HG03064 (cell line): ENCODE results near the gene DCTN2.
"Not testable (repeated sequence)": the region's sequence is repeated elsewhere in the genome, so short reads cannot be mapped to it uniquely, and the experiment has no call there.

Experiments used
- ATAC-seq: cut with Tn5 transposase; IDR thresholded peaks from one replicate; pipeline ENCODE4 v1.9.1; 2021; ENCODE audit warnings: low read depth; ENCODE audit not compliant: unreplicated experiment

Gene DCTN2

DNA sequence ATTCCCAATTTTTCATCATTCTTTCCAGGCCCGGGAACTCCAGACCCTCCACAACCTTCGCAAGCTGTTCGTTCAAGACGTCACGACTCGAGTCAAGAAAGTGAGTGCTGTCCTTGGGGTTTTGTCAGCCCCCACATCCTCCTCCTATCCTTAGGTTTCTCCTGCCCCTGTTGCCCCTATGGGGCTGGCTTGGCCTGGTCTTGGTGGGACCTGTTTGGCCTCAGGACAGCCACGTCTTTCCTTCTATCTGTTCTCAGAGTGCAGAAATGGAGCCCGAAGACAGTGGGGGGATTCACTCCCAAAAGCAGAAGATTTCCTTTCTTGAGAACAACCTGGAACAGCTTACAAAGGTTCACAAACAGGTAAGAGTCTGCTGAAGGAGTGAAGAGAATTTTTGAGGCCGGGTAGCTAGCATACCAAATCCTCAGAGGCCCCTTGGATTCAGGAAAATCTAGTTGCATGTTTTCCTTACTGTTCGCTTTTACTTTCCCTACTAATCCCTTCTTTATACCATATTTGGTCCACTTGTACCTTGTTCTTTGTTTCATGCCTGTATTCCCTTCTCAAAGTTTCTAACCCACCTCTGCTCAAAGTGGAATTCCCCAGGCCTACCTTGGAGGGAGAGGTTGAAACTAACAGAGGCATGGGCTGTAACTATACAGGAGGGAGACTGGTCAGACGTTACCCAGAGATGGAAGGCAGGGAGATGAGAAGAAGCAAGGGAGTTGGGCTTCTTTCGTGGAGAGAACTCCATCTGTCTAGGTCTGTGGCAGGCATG, 31.2 kb upstream of the DCTN2 start:
- no peak for ATAC-seq

DNA sequence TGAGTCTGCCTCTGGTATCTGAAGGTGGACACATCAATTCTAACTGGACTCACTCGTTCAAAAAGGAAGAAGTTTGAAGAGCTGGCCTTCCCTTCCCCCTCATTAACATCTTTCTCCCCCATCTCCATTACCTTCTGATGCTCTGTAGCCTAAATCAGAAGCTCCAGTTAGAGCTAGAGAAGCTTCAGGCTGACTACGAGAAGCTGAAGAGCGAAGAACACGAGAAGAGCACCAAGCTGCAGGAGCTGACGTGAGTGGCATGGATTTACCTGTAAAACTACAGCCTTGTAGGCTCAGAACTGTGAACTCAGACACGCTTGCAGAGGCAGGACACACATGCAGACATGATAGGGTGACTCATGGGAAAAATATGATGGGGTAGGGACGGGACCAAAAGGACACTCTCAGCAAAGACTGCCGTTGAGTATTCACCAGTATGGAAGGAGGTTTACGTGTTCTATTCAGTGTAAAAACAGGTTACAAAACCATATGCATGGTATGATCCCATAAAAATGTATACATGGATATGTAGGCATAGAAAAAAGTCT, 29.7 kb upstream of the DCTN2 start:
- no peak for ATAC-seq

DNA sequence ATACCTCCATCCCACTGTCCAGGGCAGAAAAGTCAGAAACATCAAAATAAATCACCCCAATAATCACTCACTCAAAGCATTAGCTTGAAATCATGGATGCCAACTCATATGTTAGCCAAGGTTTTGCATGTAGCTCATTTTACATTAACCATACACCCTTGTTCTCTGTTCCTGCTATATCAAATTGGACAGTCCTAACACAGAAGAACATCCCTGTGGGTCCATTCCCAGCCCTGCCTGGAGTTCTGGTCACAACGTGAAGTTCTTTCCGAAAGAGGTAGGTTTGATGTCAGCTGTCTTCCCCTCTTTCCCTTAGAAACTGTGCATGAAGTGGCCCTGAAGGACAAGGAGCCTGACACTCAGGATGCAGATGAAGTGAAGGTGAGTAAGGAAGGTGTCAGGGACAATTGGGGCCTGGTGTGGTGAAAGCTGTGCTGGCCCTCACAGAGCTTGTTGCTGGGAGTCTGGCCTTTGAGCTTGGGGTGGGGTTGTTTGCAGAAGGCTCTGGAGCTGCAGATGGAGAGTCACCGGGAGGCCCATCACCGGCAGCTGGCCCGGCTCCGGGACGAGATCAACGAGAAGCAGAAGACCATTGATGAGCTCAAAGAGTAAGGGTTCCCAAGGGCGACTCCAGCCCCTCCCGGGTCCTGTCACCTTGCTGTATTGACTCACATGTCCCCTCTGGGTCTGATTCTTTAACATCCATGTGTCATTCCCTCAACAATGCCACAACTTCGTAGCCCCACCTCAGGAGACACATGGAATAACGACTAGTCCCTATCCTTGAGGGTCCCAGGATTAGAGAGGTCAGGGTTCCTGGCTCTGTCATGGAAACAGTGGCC, 29.0 kb upstream of the DCTN2 start:
- no peak for ATAC-seq

DNA sequence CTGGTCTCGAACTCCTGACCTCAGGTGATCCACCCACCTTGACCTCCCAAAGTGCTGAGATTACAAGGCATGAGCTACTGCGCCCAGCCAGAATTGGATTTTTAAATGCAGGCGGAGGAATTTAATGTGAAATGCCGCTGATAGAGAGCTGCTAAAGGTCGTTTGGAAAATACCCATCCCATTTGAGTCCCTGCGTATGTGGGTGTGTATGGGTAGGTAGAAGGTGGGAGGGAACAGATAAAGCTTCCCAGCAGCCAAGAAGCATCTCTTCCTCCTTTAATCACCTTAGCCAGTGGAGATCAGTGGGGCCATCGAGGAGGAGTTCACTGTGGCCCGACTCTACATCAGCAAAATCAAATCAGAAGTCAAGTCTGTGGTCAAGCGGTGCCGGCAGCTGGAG, 27.8 kb upstream of the DCTN2 start:
- ATAC-seq: no peak

DNA sequence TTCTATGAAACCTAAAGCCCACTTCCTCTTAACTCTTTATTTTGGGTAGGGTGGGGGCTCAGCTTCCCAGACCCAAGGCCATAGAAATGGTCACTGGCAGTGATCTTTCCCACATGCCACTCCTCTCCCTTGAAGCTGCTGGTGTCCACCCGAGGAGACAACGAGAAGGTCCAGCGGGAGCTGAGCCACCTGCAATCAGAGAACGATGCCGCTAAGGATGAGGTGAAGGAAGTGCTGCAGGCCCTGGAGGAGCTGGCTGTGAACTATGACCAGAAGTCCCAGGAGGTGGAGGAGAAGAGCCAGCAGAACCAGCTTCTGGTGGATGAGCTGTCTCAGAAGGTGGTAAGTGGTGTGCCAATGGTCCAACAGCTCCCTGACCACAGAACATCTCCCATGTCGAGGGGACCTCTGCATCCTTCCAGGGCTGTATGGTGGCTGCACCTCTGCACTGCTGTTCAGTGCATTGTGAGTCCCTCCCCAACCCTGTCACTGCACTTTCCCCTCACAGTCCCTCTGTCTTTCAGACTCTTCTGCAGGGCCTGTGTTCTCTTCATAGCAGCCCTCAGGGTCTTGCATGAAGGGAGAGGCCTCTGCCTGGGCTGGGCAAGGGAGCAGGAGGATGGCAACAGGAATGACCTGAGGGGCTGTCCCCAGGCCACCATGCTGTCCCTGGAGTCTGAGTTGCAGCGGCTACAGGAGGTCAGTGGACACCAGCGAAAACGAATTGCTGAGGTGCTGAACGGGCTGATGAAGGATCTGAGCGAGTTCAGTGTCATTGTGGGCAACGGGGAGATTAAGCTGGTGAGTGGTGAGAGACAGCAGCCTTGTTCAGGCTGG, 25.2 kb upstream of the DCTN2 start:
- no peak for ATAC-seq

DNA sequence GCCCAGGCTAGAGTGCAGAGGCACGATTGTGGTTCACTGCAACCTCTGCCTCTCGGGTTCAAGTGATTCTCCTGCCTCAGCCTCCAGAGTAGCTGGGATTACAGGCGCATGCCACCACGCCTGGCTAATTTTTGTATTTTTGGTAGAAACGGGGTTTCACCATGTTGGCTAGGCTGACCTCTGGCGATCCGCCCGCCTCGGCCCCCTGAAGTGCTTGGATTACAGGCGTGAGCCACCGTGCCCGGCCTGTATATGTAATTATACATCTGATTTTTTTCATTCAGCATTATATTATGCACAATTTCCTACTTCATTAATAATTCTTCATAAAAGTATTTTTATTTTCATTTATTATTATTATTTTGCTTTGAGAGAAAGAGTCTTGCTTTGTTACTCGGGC, 23.4 kb upstream of the DCTN2 start:
- ATAC-seq: not testable (repeated sequence)

DNA sequence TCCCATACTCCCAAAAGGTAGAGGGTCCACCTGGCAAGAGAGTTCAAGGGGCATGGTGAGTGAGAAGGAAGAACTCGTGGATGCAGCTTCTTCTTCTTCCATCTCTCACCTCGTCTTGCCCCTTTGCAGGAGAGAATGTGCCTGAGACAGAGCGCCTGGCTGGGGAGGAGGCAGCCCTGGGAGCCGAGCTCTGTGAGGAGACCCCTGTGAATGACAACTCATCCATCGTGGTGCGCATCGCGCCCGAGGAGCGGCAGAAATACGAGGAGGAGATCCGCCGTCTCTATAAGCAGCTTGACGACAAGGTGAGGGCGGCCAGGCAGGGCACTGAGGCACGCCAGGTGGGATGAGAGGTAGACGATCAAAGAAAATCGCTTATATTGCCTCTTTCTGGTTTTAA, 22.9 kb upstream of the DCTN2 start:
- no peak for ATAC-seq

DNA sequence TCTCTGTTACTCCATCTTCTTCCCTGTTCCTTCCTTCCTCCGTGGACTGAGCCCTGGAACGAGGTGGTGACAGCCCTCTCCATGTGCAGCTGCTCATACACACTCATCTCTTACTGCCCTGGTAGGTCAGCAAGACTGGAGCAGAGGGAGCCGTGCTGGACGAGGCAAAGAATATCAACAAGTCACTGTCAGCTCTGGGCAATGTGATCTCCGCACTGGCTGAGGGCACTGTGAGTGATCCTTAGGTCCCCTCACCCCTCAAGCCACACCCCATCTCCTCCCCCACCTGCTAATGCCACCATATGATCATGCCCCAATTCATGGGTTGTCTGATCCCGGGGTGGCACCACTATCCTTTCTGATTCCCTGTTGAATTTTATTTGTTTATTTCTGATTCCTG, 21.8 kb upstream of the DCTN2 start:
- ATAC-seq: no peak

DNA sequence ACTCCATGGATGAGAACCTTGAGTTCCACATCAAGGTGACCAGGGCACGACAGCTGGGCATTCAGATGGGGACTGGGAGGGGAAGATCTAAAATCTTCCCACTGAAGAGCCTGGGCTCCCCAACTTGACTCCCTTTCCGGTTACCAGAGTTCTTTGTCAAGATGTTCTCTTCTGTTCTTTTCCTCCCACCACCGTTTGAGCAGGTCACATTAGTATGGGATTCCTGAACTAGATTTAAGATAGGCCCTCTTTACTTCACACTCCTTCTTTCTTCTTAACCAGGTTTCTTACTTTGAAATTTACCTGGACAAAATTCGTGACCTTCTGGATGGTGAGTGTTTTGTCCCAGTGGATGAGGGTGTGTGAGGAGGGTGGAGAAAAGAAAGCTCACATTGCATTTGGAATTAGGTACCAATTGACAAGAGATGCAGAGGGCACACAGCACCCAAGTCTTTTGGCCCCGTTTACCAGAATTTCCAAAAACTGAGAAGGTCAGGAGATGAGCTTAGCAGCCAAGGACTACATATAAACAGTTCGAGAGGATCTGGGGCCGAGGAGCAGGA, 17.3 kb upstream of the DCTN2 start:
- ATAC-seq: no peak

DNA sequence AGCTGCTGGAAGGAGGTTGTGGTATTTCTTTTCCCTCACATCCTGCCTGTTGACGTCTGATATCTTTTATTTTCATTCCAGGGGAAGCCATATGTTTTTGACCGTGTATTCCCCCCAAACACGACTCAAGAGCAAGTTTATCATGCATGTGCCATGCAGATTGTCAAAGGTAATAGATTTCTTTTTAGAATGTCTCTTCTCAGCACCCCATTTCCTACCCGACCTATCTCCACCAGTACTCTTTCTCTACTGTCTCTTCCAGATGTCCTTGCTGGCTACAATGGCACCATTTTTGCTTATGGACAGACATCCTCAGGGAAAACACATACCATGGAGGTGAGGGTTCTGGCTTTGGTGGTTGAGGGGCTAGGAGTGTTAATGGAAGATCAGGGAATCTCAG, 16.4 kb upstream of the DCTN2 start:
- no peak for ATAC-seq

DNA sequence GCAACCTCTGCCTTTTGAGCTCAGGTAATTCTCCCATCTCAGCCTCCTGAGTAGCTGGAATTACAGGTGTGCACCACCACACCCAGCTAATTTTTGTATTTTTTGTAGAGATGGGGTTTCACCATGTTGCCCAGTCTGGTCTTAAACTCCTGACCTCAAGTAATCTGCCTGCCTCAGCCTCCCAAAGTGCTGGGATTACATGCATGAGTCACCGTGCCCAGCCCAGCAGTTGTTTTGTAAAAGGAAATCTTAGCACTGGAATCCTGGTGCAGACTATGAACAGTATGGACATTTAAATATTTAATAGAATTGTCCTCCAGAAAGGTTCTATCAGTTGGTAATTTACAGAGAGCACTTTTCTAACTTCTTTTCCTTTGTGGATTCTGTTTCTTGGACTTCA, 14.1 kb upstream of the DCTN2 start:
- ATAC-seq: not testable (repeated sequence)

DNA sequence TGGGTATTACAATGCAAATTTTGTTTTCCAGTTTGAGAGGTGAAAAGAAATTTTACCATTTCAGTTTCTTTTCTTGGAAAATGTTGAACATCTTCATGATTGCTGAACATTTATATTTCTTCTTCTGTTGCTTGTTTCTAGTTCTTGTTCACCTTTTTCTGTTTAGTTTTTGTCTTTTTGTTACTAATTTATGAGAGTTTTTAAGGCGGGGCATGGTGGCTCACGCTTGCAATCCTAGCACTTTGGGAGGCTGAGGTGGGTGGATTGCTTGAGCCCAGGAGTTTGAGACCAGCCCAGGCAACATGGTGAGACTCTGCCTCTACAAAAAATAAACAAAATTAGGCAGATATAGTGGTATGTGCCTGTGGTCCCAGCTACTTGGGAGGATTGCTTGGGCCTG, 13.5 kb upstream of the DCTN2 start:
- no peak for ATAC-seq

DNA sequence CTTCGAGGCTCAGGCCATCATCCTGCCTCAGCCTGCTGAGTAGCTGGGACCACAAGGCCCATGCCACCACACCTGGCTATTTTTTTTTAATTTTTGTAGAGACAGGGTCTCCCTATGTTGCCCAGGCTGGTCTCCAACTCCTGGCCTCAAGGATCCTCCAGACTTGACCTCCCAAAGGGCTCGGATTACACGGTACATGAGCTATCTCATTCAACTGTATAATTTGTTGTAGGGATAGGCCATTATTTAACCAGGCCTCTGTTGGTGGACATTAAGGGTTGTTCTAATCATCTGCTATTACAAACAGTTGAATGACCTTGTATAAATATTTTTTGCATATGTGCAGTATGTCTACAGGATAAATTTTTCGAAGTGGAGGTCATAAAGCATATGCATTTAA, 11.9 kb upstream of the DCTN2 start:
- ATAC-seq: no peak

DNA sequence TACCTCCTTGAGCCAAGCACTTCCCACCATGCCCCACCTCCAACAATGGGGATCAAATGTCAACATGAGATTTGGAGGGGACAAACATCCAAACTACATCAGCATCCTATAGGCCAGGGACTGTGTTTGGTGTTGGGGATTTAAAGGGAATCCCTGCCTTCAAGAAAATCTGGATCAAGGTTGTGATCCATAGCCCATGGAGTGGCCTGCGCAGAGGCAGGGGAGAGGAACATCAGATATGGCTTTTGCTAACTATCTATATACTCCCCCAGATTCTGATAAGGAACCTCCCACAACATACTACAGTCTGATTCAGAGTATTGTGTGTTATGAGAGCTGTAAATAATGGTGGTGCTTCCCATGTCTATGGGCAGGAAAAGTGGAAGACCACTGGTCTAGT, 7.9 kb upstream of the DCTN2 start:
- no peak for ATAC-seq

DNA sequence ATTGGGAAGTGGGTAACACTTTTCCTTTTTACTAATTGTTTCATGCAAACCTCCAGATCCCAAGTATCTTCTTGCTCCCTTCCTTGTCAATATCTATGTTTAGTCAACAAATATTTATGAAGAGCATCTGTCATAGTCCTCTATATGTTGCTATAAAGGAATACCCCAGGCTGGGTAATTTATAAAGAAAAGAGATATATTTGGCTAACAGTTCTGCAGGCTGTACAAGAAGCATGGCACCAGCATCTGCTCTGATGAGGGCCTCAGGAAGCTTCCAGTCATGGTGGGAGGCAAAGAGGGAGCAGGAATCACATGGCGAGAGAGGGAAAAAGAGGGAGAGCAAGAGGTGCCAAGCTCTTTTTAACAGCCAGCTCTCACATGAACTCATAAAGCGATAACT, 7.5 kb upstream of the DCTN2 start:
- no peak for ATAC-seq

DNA sequence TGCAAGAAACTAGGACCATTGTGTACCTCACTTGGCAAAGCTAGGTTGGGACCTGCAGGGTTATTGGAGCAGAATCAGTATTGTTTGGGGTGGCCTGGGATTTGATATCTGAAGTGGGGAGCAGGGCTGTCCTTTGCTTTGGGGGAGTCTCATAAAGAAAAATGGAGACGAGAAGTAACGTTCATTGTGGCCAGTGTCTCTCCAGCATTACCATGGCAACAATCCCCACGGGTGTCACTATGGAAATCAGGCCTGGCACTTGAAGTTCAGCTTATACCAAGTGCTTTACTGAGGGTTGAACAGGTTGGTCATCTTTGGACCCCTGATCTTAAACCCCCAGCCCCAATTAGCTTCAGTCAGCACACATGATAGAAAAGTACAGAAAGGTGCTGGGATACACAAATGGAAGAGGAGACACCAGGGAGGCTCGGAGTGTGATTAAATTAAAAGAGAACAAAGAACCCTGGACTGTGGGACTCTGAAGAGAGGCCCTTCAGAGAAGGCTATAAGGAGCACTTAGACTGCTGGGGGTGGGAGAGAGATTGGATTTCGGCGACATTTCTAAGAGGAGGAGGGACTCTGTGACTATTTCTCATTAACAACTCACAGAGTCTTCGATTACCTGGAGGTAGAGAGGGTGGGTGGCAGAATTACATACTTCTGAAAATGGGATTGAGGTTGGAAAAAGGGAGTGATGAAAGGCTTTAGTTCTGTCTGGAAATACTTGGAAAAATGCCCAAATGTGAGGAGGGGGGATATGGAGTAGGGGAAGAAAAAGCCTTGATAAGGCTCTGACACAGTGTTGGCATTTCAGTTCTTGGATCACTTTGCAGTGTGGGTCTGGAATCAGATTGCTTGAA, 6.6 kb upstream of the DCTN2 start:
- ATAC-seq: no peak

DNA sequence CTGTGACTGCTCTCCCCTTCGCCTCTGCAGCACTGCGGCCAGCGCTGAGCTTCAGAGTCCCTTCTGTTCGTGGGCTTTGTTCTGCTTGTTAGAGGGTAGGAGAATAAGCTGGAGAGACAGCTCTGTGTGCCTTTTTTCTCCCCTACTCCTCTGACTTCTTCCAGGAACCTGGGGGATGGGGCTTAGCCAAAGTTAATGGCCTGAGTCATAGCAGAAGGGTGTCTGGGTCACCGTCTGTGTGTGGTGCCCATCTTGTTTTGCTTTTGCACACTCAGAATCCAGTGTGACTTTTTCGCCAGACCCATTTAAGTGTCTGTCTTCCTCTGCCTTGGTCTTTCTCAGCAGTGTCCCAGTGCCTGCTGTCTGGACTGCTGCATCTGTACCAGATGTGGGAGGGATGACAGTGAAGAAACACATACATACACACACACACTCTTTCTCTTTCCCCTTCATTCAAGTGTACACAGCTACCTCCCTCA, 5.9 kb upstream of the DCTN2 start:
- ATAC-seq: no peak

DNA sequence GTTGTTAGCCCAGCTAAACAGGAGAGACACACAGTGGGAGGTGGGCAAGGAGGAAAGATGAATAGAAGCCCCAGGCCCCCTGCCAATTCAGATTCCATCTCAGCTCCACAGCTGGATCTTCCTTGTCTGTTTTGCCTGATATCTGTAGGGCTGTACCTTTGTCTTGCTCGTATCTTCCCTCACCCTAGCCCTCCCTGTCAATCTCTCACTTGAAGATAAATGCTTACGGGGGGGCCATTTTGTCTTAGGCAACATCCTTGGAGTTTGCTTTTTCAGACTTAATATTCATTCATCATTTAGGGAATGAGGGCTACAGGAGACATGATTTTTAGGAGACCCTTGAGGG, 5.3 kb upstream of the DCTN2 start:
- ATAC-seq: no peak

DNA sequence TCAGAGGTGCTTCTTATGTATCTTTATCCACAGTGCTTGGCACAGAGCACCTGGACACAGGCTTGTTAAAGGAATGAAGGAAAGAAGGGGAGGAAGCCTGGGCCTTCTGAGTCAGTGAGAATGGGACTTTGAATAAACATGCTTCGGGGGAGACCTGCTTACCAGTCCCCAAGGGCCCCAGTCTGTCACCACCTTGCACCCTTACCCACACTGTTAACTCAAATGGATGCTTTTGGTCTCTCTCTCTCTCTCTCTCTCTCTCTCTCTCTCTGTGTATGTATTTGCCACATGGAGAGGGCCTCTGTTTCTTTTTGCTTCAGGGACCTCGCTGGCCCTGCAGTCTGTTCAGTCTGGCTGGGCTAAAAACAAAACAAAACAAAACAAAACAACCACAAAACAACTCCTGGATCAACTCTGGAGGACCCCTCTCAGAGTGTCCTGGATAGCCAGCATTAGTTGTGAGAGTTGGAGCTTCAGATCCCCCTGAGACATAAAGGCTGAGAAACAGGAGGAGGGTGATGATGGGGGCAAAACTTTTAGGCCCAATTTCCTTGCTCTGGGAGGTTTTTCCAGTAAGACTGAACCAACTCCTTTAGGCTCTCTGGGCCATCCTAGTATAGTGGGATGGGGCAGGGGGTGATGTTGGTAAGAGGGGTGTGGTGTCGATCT, 4.8 kb upstream of the DCTN2 start:
- no peak for ATAC-seq
